Stimulated activated memory B cell treated with anti-CD40 and anti-IgM and Interleukin-4, amounts not matched to agents 10 μg/mL and 1 μg/mL and 100 μg/mL, for 72 hours (primary cell): ENCODE measurements around the gene PLSCR3.

Experiments used
- ATAC-seq: fragments of 150-1000 bp; cut with Tn5 transposase; 2 replicates; pipeline ENCODE4 v1.10.0; 2021
- H3K27ac Mint-ChIP-seq: one replicate; pipeline ENCODE4 v1.8.0; 2022; ENCODE audit warnings: mild to moderate bottlenecking, mixed read lengths
- H3K27me3 Mint-ChIP-seq: one replicate; pipeline ENCODE4 v1.8.0; 2022; ENCODE audit warnings: mixed read lengths
- H3K36me3 Mint-ChIP-seq: one replicate; pipeline ENCODE4 v1.8.0; 2022; ENCODE audit warnings: mixed read lengths
- H3K4me1 Mint-ChIP-seq: one replicate; pipeline ENCODE4 v1.8.0; 2022; ENCODE audit warnings: mixed read lengths
- H3K4me3 Mint-ChIP-seq: one replicate; pipeline ENCODE4 v1.8.0; 2022; ENCODE audit warnings: mild to moderate bottlenecking, moderate library complexity, mixed read lengths
- H3K9me3 Mint-ChIP-seq: one replicate; pipeline ENCODE4 v1.8.0; 2022; ENCODE audit warnings: mixed read lengths

PLSCR3 gene

DNA sequence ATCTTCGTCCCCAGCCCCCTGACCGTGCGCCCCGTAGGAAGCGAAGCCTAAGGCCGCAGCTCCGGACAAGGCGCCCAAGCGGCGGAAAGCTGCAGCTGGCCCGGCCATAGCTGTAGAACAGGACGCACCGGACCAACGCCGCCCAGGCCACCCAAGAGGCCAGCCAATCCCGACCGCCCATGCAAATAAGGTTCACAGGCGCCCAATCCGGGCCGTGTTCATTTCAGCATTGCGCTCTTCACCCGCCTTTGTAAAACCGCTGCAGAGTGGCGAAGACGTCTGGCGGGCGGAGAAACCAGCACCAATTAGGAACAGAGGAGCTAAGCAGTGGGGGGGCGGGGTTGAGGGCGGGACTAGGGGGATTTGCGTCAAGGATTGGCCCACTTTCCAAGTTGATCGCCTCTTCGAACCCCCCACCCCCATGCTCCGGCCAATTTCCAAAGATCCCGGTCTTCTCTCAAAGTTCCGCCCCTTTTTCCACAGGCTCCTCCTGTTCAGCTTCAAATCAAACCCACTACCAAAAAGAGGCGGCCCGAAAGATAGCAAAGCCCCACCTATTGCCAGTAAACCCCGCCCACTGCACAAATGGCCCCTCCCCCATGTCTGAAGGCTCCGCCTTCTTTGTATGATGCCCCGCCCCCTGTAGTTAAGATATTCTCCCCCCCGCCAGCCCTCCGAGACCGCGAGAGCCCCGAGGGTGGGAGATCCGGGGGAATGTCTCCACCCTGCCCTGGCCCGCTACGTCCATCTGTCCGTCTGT is 9.8 kb upstream of the PLSCR3 start, which contains the start of gene TMEM256:
Gene TMEM256, minus strand, starts transcription at position 121 of the 760 bp plus-strand sequence. Its CDS starts 13 bp downstream, at position 108.
- Mint-ChIP-seq H3K9me3 (no peaks in the 10 kb centered on the region), H3K4me3 (peak within 1 kb of the TSS; percentile 98), H3K27ac (peak within 1 kb of the TSS; percentile 89), H3K36me3 (no peaks in the 10 kb centered on the region), H3K4me1 (peaks cover 13% of the 10 kb centered on the region), H3K27me3 (peaks cover 22% of the 10 kb centered on the region)
- peak; percentile 96 for ATAC-seq

- H3K36me3 Mint-ChIP-seq, result no peaks in the 10 kb centered on the region
- ATAC-seq, result peak; percentile 55
- H3K27me3 Mint-ChIP-seq, result peaks cover 18% of the 10 kb centered on the region
- H3K4me1 Mint-ChIP-seq, result peaks cover 13% of the 10 kb centered on the region
- H3K27ac Mint-ChIP-seq, result peak overlapping the region; percentile 89
- no peaks in the 10 kb centered on the region for H3K9me3 Mint-ChIP-seq
- H3K4me3 Mint-ChIP-seq, result peak overlapping the region; percentile 98
Measured at GRCh38 chr17:7403727-7403976, 9.3 kb upstream of the PLSCR3 start.

GRCh38 chr17:7403043-7403726 is 8.9 kb upstream of the PLSCR3 start:
- H3K27me3 Mint-ChIP-seq, result peaks cover 18% of the 10 kb centered on the region
- peaks cover 13% of the 10 kb centered on the region for H3K4me1 Mint-ChIP-seq
- no peaks in the 10 kb centered on the region for H3K36me3 Mint-ChIP-seq
- ATAC-seq, result no peak
- H3K4me3 Mint-ChIP-seq, result peak overlapping the region; percentile 98
- H3K9me3 Mint-ChIP-seq, result no peaks in the 10 kb centered on the region
- H3K27ac Mint-ChIP-seq, result peak overlapping the region; percentile 89

DNA sequence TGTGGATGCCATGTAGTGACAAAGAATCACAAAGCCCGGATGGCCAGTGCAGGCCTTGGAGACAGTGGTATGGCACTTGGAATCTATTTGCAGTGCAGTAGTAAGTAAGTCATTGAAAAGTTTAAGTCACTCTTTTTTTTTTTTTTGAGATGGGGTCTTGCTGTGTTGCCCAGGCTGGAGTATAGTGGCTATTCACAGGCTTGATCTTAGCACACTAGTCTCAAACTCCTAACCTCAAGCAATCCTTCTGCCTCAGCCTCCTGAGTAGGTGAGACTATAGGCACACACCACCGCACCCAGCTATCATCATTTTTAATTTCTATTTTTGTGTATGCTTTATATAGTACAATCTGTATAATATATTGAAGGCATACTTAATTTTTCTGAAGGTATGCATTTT is 4.3 kb upstream of the PLSCR3 start:
- H3K9me3 Mint-ChIP-seq, result no peaks in the 10 kb centered on the region
- H3K4me3 Mint-ChIP-seq, result no peak overlapping the region
- no peak overlapping the region for H3K27ac Mint-ChIP-seq
- no peaks in the 10 kb centered on the region for H3K36me3 Mint-ChIP-seq
- no peaks in the 10 kb centered on the region for H3K27me3 Mint-ChIP-seq
- H3K4me1 Mint-ChIP-seq, result peaks cover 13% of the 10 kb centered on the region
- no peak for ATAC-seq

DNA sequence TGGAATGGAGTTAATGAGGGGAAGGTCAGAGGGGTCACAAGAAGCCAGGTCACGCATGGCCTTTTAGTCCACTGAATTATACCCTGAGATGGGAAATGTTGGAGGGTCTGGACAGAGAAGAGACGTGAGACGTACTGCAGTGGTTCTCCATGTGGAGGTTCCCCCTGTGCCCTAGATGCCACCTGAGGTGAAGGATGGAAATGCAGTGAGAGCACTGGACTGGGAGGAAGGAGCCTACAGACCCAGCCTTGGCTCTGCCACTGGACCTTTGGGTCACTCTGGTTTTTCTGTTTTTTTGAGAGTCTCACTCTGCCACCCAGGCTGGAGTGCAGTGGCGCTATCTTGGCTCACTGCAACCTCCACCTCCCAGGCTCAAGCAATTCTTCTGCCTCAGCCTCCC is 1.8 kb upstream of the PLSCR3 start:
- no peak for ATAC-seq
- H3K27me3 Mint-ChIP-seq, result no peaks in the 10 kb centered on the region
- H3K27ac Mint-ChIP-seq, result no peak overlapping the region
- peaks cover 15% of the 10 kb centered on the region for H3K4me1 Mint-ChIP-seq
- H3K9me3 Mint-ChIP-seq, result no peaks in the 10 kb centered on the region
- no peak overlapping the region for H3K4me3 Mint-ChIP-seq
- no peaks in the 10 kb centered on the region for H3K36me3 Mint-ChIP-seq

- H3K4me1 Mint-ChIP-seq, result peaks cover 20% of the 10 kb centered on the region
- peak overlapping the region; percentile 80 for H3K27ac Mint-ChIP-seq
- H3K9me3 Mint-ChIP-seq, result no peaks in the 10 kb centered on the region
- peak overlapping the region; percentile 98 for H3K4me3 Mint-ChIP-seq
- H3K27me3 Mint-ChIP-seq, result no peaks in the 10 kb centered on the region
- H3K36me3 Mint-ChIP-seq, result peaks cover 10% of the 10 kb centered on the region
- peak; percentile 72 for ATAC-seq
Measured at GRCh38 chr17:7393613-7394451, 493 bp downstream of the PLSCR3 start.

DNA sequence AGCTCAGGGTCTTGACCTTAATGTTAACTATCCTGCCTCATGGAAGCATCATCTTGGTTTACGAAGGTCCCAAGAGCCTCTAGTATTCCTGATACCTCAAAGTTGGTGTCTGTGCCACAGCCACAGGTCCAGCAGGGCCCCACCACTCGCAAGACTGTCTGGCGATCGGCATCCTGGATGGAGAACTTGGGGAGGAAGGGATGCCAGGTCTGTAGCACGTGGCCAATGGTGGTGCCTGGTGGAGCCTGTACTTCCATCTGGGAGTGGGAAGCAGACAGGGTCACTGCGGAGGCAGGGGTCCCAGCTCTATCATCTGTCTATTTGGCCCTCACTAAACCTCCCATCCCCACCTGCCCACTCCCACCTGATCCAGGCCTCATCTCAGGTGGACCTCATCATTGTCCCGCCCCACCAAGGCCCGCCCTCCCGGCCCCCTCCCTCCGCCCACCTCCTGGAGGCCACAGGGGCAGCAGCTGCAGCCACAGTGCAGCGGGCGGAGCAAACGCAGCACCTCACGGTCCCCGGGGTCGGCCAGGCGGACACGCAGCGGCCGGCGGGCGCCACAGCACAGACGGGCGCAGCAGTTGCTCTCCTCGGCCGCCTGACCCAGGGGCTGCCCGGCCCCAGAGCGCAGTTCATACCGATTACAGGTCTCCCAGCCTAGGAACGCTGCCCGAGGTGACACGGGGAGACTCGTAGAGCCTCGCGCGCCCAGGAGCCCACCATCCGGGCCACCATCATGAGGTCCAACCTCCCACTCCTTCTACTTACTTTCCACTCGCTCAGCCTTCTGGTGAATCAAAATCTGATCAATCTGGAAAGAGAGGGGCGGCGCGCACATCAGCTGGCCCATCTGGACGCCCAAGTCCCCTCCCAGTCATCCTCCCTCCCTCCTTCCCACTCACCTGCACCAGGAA is 1.4 kb downstream of the PLSCR3 start:
- peak overlapping the region; percentile 80 for H3K27ac Mint-ChIP-seq

DNA sequence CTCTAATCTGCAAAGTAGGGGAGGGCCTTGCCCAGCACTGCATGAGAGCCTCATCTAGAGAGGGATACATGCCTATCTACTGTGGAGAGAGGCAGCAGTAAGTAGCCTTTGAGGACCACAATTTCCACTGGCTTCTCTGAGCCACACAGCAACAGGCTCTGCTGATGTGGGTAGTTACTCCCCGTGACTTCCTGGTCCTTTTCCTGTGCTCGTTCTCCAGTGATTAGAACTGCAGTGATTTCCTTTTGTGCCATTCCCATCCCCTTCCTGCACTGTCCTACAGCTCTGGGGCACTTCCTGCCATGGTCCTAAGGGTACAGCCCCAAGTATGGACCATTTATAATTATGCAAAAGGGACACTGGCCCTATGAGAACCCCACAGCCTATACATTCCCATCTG is 3.0 kb downstream of the PLSCR3 start:
- no peak for ATAC-seq
- H3K27ac Mint-ChIP-seq, result no peak overlapping the region
- H3K9me3 Mint-ChIP-seq, result no peaks in the 10 kb centered on the region
- H3K4me1 Mint-ChIP-seq, result peaks cover 20% of the 10 kb centered on the region
- no peaks in the 10 kb centered on the region for H3K27me3 Mint-ChIP-seq
- H3K4me3 Mint-ChIP-seq, result no peak overlapping the region
- peaks cover 10% of the 10 kb centered on the region for H3K36me3 Mint-ChIP-seq

More for the DNA sequence above, 1.4 kb downstream of the PLSCR3 start:
- Mint-ChIP-seq H3K27me3 (no peaks in the 10 kb centered on the region), H3K4me3 (peak overlapping the region; percentile 98), H3K4me1 (peaks cover 20% of the 10 kb centered on the region), H3K36me3 (peaks cover 10% of the 10 kb centered on the region), H3K9me3 (no peaks in the 10 kb centered on the region)
- ATAC-seq, result no peak

- Mint-ChIP-seq H3K9me3 (no peaks in the 10 kb centered on the region), H3K36me3 (peaks cover 10% of the 10 kb centered on the region), H3K27ac (no peak overlapping the region), H3K4me3 (no peak overlapping the region), H3K27me3 (no peaks in the 10 kb centered on the region), H3K4me1 (peaks cover 19% of the 10 kb centered on the region)
- ATAC-seq, result no peak
Measured at GRCh38 chr17:7389924-7390910, 4.1 kb downstream of the PLSCR3 start.

- Mint-ChIP-seq H3K4me3 (no peak overlapping the region), H3K36me3 (peaks cover 10% of the 10 kb centered on the region), H3K27ac (no peak overlapping the region), H3K27me3 (no peaks in the 10 kb centered on the region), H3K9me3 (no peaks in the 10 kb centered on the region), H3K4me1 (peaks cover 21% of the 10 kb centered on the region)
- no peak for ATAC-seq
Measured at GRCh38 chr17:7388856-7389255, 5.5 kb downstream of the PLSCR3 start.

GRCh38 chr17:7384489-7385081 is 9.7 kb downstream of the PLSCR3 start:
- Mint-ChIP-seq H3K9me3 (peaks cover under 1% of the 10 kb centered on the region), H3K4me3 (peak overlapping the region; percentile 79), H3K36me3 (peaks cover 3% of the 10 kb centered on the region), H3K27me3 (peaks cover 36% of the 10 kb centered on the region), H3K4me1 (peaks cover 12% of the 10 kb centered on the region), H3K27ac (peak overlapping the region; percentile 65)
- no peak for ATAC-seq

DNA sequence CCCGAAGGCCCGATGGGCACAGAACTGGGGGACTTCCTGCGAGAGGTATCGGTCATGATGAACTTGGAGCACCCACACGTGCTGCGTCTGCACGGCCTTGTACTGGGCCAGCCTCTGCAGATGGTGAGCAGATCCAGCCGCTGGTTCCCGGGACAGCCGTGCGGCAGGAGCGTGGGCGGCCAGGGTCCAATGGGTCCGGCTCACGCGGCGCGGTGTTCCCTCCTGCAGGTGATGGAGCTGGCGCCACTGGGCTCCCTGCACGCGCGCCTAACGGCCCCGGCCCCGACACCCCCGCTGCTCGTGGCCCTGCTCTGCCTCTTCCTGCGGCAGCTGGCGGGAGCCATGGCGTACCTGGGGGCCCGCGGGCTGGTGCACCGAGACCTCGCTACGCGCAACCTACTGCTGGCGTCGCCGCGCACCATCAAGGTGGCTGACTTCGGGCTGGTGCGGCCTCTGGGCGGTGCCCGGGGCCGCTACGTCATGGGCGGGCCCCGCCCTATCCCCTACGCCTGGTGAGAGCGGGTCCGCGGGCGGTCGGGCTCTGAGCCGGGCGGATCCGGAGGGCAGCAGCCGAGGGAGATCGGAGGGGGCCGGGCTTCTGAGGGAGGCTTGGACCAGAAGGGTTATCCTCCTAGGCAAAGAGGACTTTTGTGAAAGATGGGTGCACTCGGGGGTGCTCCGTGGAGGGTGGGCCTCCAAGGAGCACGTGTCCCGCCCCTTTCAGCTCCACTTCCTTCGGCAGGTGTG is 10.4 kb downstream of the PLSCR3 start:
- Mint-ChIP-seq H3K9me3 (peaks cover 7% of the 10 kb centered on the region), H3K27ac (peak overlapping the region; percentile 65), H3K4me3 (peak overlapping the region; percentile 79), H3K36me3 (peaks cover 6% of the 10 kb centered on the region), H3K4me1 (peaks cover 12% of the 10 kb centered on the region), H3K27me3 (peaks cover 42% of the 10 kb centered on the region)
- ATAC-seq, result peak; percentile 97

- Mint-ChIP-seq H3K36me3 (peaks cover 7% of the 10 kb centered on the region), H3K9me3 (peaks cover 7% of the 10 kb centered on the region), H3K4me3 (peak overlapping the region; percentile 56), H3K27ac (no peak overlapping the region), H3K4me1 (peaks cover 12% of the 10 kb centered on the region), H3K27me3 (peaks cover 48% of the 10 kb centered on the region)
- ATAC-seq, result no peak
Measured at GRCh38 chr17:7383371-7383741, 11.0 kb downstream of the PLSCR3 start.
